CD4-positive, alpha-beta T cell treated with Interleukin-4 for 4 hours (primary cell): ENCODE results near the gene UPK1B.
"Not testable (repeated sequence)": the region's sequence is repeated elsewhere in the genome, so short reads cannot be mapped to it uniquely, and the experiment has no call there.

ENCODE experiments used
- DNase-seq: peaks from one replicate; pipeline ENCODE4 v3.0.0-alpha.2; 2020

UPK1B gene

DNA sequence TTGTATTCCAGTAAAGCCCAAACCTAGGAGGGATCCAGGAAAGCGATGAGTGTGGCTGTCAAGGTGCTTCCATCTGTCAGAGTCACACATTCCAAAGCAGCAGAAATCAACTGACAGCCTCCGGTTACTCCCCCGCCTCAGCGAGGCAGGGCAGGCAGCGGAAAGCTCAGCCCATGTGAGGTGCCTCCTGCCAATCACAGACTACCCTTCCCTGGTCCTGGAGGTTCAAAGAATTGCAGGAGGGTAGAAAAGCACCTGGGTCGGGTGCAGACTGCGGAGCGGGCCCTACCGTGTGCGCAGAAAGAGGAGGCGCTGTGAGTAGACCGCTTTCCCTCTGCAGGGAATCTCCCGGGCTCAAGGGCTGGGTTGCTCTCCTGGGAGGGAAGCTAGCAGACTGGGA is at the start of gene UPK1B:
Gene UPK1B (plus strand): TSS at position 274 of the 400 bp plus-strand sequence. CDS start 13,144 bp downstream, outside the sequence.
- DNase-seq: no peak

DNA sequence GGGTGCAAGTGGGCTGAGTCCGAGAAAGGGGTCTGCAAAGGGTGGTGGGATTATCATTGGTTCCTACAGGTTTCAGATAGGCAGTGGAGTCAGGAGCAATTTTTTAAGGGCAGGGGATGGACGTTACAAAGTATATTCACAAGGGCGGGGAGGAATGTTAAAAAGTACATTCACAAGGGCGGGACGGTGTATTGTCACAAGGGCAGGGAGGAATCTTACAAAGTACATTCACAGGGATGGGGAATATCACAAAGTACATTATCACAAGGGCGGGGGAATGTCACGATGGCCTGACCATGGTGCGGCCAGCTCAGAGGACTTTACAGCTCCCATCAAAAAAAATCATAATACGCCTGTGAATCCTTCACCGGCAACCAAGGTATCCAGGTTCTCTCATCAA is 48.1 kb upstream of the UPK1B start:
- DNase-seq: no peak

- DNase-seq: no peak
Measured at GRCh38 chr3:119125742-119126504, 47.5 kb upstream of the UPK1B start.

DNA sequence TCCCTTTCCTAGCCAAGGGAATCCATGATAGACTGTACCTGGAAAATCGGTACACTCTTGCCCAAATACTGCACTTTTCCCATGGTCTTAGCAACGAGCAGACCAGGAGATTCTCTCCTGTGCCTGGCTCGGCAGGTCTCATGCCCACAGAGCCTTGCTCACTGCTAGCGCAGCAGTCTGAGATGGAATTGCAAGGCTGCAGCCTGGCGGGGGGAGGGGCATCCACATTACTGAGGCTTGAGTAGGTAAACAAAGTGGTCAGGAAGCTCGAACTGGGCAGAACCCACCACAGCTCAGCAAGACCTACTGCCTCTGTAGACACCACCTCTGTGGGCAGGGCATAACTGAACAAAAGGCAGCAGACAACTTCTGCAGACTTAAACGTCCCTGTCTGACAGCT is 43.1 kb upstream of the UPK1B start:
- not testable (repeated sequence) for DNase-seq

DNA sequence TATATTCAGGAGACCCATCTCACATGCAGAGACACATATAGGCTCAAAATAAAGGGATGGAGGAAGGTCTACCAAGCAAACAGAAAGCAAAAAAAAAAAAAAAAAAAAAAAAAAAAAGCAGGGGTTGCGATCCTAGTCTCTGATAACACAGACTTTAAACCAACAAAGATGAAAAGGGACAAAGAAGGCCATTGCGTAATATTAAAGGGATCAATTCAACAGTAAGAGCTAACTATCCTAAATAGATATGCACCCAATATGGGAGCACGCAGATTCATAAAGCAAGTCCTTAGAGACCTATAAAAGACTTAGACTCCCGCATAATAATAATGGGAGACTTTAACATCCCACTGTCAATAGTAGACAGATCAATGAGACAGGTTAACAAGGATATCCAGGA is 41.1 kb upstream of the UPK1B start:
- not testable (repeated sequence) for DNase-seq

GRCh38 chr3:119139360-119139759 is 34.0 kb upstream of the UPK1B start:
- DNase-seq: not testable (repeated sequence)

DNA sequence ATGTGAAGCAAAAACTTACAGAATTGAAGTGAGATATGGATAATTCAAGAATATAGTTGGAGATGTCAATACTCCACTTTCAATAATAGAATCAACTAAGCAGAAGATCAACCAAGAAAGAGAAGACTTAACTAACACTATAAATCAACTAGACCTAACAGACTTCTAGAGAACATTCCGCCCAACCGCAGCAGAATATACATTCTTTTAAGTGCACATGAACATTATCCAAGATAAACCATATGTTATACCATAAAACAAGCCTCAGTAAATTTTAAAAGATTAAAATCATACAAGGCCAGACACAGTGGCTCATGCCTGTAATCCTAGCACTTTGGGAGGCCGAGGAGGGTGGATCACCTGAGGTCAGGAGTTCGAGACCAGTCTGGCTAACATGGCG is 32.9 kb upstream of the UPK1B start:
- no peak for DNase-seq

GRCh38 chr3:119145128-119145499 is 28.3 kb upstream of the UPK1B start:
- DNase-seq: no peak

GRCh38 chr3:119145500-119146167 is 27.8 kb upstream of the UPK1B start, which contains the start of gene TEX55:
Gene TEX55, plus strand, starts transcription at chr3:119146165. Its CDS starts 25 bp downstream, at chr3:119146190.
- peak; percentile 18 for DNase-seq

DNA sequence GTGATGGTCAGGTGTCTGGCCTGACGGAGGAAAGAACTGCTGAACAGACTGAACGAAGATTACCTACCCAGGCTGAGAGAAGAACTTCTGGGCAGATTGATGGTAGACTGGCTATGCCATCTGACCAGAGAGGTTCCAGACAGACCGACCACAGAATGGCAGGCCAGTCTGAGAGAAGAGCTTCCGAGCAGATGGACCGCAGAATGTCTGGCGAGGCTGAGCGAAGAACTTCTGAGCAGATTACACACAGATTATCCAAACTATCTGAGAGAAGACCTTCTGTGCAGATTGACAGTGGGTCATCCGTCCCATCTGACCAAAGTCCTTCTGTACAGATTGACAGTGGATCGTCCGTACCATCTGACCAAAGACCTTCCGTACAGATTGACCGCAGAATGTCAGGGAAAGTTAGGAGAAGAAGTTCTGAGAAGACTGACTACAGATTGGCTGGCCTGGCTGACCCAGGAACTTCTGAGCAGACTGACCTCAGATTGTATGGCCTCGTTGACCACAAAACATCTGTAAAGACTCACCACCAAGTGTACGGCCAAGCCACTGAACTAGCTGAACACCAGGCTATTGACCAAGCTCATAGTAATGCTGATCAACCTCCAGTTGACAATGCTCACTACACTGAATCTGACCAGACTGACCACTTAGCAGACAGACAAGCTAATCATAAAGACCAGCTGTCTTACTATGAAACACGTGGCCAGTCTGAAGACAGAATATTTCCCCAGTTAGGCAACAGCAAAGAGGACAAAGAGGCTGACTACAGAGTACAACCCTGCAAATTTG is 26.6 kb upstream of the UPK1B start:
- DNase-seq: no peak

DNA sequence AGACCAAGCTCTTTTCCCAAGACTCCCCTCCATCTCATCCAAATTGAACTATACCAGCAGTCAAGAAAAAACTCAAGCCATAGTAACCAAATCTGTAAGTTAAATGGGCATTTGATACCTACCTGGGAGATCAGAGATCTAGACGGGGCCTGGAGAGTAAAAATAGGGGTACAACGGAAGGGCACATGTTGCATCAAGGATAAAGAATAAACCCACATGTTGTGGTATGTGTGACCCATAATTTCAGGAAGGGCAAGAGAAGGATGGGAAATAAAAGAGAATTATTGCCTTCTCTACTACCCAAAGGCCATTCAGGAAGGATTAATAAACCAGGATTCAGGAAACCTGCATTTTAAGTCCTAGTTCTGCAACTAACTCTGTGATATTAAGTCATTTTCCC is 25.9 kb upstream of the UPK1B start:
- DNase-seq: no peak

- no peak for DNase-seq
Measured at GRCh38 chr3:119148493-119149180, 24.8 kb upstream of the UPK1B start.

DNA sequence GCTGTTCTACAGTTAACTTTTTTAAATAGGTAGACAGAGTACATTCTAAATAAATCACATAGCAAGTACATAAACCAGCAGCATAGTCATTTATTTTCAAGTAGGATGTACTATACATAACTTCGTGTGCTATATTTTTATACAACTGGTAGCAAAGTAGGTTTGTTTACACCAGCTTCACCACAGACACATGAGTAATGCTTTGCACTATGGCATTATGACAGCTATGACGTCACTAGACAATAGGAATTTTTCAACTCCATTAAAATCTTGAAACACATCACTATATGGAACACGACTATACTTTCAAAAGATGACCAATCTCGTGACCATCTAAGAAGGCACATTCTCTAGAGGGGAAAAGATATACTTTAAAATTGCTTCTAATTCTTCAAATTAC is 23.9 kb upstream of the UPK1B start:
- DNase-seq: no peak

GRCh38 chr3:119156868-119157267 is 16.5 kb upstream of the UPK1B start:
- no peak for DNase-seq

DNA sequence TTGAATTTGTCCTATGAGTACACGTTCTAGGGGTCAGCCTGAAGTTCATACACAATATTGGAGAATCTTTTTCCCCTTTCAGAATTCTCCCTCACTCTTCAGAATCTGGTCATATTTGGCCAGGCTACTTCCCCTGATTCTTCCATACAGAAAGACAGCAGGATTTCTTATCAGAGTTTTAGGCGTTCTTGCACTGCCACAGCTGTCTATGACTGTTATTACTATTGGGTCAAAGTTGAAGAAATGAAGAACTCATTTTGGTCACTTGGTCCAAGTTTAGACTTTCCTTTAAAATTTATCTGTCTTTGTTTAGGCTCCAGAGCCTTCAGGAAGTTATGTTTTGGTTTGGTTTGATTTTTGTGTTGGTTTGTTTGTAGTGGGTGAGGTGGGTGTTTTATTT is 15.4 kb upstream of the UPK1B start:
- no peak for DNase-seq

GRCh38 chr3:119160361-119160760 is 13.0 kb upstream of the UPK1B start:
- DNase-seq: no peak

DNA sequence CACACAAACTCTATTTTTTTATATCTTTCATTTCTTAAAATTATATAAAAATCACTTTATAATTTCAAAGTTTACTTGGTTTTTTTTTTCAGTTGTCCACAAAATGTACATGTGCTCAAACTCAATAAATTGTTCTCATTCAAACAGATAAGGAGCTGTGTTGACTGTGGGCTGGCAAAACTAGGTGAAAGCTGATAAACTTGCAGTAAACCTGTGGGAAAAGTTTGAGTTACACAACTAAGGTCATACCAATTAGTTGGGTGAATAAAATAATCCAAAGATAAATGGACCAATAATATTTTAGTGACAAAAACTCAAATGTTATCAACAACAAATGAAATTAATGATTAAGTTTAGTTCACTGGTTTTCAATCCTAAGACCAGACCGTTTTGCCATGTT is 12.6 kb upstream of the UPK1B start:
- no peak for DNase-seq

GRCh38 chr3:119161240-119161639 is 12.2 kb upstream of the UPK1B start:
- DNase-seq: no peak

DNA sequence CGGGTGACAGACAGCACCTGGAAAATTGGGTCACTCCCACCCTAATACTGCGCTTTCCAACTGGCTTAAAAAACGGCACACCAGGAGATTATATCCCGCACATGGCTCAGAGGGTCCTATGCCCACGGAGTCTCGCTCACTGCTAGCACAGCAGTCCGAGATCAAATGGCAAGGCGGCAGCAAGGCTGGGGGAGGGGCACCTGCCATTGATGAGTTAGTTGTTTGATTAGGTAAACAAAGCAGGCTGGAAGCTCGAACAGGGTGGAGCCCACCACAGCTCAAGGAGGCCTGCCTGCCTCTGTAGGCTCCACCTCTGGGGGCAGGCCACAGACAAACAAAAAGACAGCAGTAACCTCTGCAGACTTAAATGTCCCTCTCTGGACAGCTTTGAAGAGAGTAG is 8.7 kb upstream of the UPK1B start:
- not testable (repeated sequence) for DNase-seq

DNA sequence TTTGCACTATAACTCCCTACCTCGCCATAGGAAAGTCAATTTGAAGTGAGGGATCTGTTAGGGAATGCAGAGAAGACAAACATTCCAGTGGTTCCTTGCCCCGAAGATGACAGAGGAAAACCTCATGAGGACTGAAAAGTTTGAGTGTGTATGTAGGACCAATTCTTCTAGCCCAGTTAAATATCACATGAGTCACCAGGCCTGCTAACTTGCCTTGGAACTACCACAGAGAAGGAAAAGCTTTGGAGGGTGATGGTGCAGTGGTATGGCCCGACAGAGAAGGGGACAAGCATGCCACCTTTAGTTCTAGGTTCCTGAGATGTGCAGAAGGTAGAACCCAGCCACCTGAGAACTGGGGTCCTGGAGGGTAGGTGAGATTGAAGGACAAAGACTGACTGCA is 2.6 kb upstream of the UPK1B start:
- no peak for DNase-seq

GRCh38 chr3:119175872-119176756 is 2.7 kb downstream of the UPK1B start:
- DNase-seq: no peak

GRCh38 chr3:119176778-119177177 is 3.4 kb downstream of the UPK1B start:
- DNase-seq: no peak
